Measurements from ENCODE around the gene PLIN4.

The PLIN4 gene

GRCh38 chr19:4492337-4493103 lies 25.8 kb downstream of the PLIN4 start:
- TF ChIP-seq, protein P1, sequence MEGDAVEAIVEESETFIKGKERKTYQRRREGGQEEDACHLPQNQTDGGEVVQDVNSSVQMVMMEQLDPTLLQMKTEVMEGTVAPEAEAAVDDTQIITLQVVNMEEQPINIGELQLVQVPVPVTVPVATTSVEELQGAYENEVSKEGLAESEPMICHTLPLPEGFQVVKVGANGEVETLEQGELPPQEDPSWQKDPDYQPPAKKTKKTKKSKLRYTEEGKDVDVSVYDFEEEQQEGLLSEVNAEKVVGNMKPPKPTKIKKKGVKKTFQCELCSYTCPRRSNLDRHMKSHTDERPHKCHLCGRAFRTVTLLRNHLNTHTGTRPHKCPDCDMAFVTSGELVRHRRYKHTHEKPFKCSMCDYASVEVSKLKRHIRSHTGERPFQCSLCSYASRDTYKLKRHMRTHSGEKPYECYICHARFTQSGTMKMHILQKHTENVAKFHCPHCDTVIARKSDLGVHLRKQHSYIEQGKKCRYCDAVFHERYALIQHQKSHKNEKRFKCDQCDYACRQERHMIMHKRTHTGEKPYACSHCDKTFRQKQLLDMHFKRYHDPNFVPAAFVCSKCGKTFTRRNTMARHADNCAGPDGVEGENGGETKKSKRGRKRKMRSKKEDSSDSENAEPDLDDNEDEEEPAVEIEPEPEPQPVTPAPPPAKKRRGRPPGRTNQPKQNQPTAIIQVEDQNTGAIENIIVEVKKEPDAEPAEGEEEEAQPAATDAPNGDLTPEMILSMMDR (IDR thresholded peaks at IDR 0.05; ENCODE audit: low read depth, low read length): no peak

GRCh38 chr19:4491446-4491845 lies 26.8 kb downstream of the PLIN4 start:
- TF ChIP-seq, protein P1 (IDR thresholded peaks at IDR 0.05; ENCODE audit: low read depth, low read length): no peak

More at GRCh38 chr19:4492337-4493103, 25.8 kb downstream of the PLIN4 start:
- no peak for DNase-seq (ENCODE audit: extremely low read depth, low read depth)

DNA sequence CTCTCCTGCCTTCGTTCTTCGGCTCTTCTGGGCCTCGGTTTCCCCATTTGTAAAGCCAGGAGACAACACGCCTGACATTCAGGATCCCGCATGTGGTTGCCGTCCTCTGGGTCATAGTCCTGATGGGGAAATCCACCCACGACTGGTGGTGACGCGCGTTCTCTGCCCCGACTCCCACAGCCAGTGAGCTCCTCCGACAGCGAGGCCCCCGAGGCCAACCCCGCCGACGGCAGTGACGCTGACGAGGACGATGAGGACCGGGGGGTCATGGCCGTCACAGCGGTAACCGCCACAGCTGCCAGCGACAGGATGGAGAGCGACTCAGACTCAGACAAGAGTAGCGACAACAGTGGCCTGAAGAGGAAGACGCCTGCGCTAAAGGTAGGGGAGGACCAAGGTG lies 29.8 kb downstream of the PLIN4 start:
- TF ChIP-seq, protein P1 (IDR thresholded peaks at IDR 0.05; ENCODE audit: low read depth, low read length): no peak
- no peak for DNase-seq (ENCODE audit: extremely low read depth, low read depth)

More at GRCh38 chr19:4491446-4491845, 26.8 kb downstream of the PLIN4 start:
- DNase-seq (ENCODE audit: extremely low read depth, low read depth): no peak

GRCh38 chr19:4487572-4487971 lies 30.7 kb downstream of the PLIN4 start:
- TF ChIP-seq, protein P1 (IDR thresholded peaks at IDR 0.05; ENCODE audit: low read depth, low read length): no peak
- DNase-seq (ENCODE audit: extremely low read depth, low read depth): no peak

DNA sequence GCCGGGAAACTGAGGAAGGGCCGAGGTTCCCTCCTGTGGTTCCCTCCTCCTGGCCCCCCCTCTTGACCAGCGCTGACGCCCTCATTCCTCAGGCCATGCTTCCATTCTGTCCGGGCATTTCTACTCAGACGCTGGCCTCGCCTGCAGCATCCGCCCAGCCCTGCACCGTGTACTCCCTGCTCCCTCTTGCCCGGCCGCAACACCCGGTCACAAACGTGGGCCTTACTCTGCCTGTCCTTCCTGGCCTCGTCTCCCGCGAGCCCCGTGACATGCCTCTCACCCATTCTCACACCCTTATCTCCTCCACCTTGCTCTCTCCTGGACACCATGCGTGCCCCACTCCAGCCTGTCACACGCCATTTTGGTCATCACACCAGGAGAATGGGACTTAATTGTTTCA lies 34.9 kb downstream of the PLIN4 start:
- TF ChIP-seq, protein P1 (IDR thresholded peaks at IDR 0.05; ENCODE audit: low read depth, low read length): no peak
- no peak for DNase-seq (ENCODE audit: extremely low read depth, low read depth)

DNA sequence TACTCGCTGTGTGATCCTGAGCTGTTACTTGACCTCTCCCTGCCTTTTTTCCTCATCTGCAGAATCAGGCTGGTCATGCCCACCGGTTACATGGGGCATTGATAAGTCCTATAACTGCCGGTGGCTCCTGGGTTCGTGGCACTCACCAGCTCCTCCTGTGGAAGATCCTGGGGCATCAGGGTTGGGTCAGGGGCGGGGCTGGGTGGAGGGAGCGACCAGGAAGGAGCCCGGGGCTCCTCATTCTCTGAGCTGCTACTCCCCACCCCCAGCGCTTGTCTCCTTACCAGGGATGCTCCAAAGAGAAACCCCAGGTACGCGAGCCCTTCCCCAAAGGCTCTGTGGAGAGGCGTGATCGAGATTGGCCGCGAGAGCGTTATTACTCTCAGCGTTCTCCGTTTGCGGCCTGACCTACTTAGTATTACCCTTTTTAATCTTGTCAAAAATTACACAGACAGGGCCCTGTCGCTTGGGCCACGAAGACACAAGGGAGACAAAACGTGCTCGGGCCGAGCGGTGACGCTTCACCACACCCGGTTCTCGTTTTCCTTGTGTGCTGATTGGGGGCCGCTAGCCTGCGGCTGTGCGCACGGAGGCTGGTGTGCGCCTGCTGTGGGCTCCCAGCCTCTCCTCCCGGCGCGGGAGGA lies 35.4 kb downstream of the PLIN4 start:
- TF ChIP-seq, protein P1 (IDR thresholded peaks at IDR 0.05; ENCODE audit: low read depth, low read length): no peak
- no peak for DNase-seq (ENCODE audit: extremely low read depth, low read depth)
